NK-92 (cell line): ENCODE results near the gene HDC.

Experiments used
- DNase-seq: peaks from one replicate; lab custom pipeline; 2025; ENCODE audit not compliant: unreplicated experiment; lab: John Stamatoyannopoulos, UW

The HDC gene

DNA sequence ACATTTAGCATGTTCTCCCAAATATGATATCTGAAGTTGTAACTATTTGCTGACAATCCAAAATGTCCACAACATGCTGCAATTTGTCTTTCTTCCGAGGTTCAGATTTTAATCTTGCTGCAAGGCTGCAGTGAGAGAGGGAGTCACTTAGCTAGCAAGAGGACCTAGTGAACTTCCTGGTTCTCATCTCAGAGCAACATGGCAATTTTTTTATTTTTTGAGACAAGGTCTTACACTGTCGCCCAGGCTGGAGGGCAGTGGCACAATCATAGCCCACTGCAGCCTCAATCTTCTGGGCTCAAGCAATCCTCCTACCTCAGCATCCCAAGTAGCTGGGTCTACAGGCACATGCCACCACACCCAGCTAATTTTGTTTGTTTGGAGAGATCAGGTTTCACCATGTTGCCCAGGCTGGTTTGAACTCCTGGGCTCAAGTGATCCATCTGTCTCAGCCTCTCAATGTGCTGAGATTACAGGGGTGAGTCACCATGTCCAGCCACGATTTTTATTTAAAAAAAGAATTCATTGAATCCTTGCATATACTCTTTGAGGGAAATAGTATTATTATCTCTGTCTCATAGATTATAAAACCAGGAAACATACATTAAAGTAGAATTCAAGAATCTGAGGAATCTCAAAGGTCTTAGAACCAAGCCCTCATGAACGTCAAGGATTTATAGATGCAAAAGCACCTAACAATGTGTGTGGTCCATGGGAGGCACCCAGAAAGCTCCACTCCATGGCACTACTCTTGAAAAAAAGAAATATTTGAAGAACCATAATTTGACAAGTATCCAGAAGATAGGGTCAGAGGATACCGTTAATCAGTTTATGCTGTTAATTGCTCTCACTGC, 9.1 kb downstream of the HDC start:
- DNase-seq = no peak

DNA sequence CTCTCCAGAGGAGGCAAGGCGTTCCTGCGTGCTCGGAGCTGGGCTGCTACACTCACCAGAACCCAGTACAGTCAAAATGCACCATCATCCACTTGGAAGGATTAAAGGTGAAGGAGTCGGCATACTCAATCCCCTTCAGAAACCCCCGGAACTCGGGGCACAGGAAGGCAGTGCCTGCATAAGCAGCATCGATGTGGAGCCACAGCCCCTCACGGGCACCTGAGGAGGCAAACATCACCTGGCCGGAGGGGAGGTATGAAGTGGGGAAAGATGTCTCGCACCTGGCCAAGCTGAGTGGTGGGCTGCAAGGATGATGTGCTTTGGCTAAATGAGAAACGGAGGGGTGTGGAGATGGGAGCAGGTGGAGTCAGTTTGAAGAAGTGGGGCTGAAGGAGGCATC, 13.0 kb downstream of the HDC start:
- DNase-seq = no peak

DNA sequence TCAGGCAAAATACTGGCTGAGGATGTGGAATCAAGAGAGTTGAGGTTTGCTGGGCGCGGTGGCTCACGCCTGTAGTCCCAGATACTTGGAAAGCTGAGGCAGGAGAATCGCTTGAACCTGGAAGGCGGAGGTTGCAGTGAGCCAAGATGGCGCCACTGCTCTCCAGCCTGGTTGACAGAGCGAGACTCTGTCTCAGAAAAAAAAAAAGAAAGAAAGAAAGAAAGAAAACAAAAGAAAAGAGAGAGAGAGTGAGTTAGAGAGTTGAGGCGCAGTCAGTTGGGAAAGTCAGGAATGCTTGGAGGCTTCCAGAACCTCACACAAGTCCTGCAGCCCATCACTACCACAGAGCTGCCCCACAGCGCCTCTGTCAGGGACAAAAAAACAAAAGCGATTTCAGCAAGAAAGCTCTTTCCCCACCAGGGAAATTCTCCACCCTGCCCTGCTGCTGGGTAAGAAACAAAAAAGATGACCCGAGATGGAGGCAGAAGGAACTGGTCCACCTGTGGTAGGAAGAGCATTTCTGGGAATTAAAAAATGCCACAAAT, 13.8 kb downstream of the HDC start:
- no peak for DNase-seq

DNA sequence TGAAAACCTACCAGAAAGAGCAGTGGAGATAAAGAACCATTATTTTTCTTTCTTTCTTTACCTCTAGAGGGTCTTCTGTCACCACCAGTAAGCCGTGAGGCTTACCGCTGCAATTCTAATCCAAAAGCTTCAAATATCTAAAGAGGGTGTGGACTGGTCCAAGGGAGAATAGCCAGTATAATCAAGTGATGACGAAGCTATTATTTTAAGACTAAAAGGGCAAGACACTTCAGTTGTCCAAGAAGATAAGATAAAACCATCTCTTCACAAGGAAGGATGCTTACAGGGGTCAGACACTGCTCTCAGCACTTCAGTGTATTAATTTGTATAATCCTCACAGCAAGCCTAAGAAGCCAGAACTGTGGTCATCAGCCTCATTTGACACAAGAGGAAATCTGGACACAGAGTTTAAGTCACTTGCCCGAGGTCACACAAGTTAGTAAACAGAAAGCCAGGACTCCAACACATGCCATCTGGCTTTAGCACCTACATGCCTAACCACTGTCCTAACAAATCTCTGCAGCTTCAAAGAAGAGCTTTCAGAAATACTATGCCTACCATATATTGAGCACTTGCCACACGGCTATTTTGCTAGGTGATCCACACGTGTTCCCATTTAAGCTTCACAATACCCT, 14.6 kb downstream of the HDC start:
- DNase-seq = no peak

DNA sequence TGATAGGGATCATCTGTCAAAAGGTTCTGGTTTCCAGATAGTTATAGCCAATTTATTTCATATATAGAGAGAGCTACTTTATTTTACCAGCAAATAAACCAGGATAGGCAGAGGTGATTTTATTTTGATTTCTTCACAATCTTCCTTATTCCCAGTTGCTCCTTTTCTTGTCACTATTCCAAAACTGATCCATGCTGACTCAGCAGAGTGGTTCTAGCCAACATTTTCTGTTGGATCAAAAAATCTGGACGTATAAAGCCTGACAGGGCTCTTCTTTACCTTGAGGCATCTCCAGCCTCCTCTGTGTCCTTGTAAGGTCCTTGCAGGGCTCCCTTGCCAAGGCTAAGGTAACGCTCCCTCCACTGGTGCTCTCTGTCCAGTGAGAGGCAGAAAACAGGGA, 15.8 kb downstream of the HDC start:
- no peak for DNase-seq

DNA sequence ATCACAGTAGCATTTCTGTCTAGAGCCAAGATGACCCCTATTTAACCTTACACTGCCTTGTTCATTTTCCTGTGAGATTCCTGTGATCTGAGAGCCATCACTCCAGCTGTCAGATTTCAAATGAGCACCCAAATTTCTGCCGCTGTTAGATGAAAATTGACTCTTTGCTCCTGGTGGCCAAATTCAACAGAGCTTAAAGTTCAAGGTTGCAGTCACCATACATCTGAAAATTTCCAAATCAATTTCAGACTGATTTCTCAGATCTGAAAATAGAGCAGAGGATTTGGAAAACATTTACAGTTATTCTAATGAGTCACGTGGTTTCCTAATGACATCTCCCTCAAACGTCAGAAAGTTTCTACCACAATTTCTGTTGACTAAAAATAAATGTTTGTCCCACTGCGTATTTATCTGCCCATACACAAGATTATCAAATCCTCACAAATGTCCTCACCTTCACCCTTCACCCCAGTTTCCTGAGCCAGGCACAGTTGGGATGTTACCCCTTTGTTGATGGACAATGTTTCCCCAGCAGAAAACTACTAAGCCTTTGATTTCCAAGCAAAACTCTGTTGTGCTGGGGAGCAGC, 16.4 kb downstream of the HDC start:
- DNase-seq = no peak

DNA sequence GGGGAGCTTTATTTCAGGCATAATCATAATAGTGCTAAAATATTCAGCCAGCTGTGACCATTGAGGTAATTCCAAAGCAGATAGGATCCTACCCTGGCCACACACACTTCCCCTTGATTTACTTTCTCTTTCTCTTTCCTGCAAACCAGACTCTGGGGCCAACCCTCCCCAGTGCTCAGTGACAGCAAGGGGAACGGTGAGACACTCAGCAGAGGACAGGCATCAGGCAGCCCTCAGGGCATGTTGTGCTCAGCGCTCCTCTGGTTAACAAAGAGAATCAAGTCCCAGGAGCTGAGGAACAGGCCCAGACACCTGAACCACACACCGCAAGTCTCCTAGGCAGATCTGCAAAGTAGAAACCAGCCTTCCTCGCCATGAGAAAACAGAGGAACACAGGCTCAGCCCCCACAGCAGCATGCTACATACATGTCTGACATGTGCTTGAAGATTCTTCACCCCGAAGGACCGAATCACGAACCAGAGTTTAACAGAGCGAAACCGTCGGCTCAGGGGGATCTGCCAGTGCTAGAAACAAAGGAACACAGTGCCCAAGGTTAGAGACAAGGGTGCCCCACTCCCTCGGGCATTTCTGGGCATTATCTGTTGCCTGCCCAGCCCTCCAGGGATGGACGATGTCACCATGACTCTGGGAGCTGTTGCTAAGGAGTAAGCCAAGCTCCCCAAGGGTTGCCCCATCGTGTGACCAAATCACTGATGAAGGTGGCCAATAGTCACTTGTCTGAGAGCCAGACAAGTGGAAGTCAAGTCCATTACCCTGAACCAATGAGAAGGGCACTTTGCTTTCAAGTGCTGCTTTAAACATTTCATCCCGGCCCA, 17.5 kb downstream of the HDC start:
- peak; percentile 13 for DNase-seq

DNA sequence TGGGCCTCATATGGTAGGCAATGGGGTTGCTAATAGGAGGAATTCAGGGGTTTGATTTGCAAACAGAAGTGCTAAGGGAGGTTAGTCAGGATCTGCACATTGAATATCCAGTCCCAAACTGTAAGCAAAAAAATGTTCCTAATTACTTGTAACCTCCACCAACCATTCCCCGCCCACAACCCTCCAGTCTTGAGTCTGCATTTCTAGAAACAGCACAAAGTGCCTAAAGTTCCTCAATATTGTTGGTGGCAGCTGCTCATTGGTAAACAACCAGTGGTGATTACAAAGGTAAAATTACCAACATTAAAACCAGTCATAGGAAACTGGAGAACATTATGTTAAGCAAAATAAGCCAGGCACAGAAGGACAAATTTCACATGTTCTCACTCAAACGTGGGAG, 18.9 kb downstream of the HDC start:
- DNase-seq = no peak

DNA sequence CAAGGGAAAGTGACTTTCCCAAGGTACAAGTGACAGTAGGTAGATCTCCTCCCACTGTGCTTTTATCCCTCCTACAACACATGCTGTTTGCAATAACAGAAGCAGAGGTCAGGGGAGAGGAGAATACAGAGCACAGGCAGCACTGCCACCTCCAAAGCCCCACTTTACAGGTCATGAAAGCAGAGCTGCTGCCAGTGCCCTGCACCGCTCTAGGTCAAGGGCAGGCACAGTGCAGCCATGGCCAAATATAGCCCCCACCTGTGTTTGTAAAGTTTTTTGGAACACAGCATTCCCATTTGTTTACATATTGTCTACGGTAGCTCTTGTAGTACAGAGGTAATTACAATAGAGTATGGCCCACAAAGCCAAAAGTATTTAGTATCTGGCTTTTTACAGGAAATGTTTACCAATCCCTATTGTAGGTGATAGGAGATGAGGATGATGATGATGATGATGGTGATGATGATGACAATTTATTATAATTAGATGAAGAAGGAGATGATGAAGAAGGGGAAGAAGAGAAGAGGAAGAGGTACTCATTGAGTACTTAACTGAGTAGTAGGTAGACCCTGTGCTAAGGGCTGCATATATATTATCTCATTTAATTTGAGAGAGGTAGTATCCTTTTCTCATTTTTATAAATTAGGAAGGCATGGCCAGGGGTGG, 20.4 kb downstream of the HDC start:
- no peak for DNase-seq

DNA sequence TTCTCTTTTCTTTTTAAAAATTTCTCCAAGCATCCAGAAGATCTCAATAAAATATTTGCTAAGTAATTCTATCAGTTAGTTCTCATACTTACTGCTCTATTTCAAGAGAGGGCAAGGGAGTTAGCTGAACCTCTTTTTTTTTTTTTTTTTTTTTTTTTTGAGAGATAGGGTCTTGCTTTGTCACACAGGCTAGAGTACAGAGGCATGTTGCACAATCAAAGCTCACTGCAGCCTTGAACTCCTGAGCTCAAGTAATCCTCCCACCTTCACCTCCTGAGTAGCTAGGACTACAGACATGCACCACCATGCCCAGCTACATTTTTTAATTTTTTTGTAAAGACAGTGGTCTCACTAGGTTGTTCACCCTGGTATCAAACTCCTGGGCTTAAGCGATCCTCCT, 21.4 kb downstream of the HDC start:
- no peak for DNase-seq

DNA sequence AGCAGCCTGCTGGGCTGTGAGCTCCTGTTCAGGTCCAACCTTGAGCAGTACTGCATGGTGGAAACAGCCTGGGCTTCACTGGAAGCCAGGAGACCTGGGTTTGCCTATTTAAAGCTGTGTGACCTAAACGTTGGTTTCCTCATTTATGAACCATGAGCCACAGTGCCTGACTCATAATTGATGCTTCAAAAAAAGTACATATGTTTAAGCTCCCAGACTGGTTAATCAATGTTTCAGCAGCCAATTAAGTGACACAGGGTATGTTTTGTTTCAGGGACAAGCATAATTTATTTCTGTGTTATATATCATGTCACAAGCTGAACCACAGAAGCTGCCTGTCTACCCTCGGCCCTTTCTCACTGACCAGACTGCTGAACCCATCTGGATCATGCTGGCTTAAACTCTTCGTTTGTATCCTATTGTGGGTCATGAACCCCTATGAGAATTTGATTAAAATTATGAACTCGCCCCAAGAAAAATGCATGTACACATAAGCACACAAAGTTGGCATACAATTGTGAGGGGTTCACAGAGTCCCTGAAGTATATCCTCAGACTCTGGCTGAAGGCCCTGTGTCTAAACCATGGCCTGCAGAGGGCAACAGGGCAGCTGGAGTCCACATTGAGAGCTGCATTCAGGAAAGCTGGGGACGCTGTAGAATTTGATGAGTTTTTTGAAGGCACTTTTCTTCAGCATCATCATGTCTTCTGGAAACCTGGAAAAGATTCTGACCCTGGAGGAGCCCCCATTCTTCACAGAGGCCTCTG, 23.7 kb downstream of the HDC start:
- no peak for DNase-seq

DNA sequence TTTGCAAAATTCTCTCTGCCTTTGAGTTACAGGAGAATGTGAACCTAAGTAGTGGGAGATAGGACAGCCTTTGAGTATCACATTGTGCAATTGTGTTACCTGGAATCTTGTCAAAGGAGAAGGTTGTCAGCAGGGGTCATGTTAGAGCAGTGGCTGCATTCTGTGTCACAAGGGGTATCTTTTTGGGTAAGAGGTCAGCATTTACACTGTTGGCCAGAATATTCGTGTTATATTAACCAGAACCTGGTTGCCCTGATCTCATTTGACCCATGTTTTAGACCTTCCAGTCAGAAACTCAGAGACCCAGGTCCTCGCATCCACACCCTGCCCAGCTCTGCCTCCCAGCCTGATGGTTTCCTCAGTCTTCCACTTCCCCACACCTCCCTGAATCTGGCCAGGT, 27.3 kb downstream of the HDC start:
- no peak for DNase-seq

DNA sequence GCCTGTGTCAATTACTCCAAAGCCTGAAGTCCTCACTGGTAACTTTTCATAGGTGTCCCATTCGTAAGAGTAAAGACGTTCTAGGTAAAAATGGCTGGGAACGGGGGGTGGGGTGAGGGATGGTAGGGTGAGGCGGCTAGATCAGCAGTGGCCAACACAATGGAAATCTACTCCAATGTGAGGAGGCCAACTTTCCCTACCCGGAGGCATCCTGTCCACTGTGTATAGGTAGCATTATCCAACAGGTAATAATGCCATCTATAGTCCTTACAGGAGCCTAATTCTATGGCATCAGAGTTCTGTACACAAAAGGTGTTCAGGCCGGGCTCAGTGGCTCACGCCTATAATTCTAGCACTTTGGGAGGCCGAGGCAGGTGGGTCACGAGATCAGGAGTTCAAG, 29.1 kb downstream of the HDC start:
- DNase-seq = no peak

DNA sequence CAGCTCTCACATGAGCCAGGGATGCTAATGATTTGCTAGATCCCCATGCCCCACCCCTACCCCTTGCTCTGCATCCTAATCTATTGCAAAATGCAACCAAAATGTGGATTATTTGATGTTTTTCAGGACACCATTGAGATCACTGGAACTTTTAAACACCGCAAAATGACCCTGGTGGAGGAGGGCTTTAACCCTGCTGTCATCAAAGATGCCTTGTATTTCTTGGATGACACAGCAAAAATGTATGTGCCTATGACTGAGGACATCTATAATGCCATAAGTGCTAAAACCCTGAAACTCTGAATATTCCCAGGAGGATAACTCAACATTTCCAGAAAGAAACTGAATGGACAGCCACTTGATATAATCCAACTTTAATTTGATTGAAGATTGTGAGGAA, 29.7 kb downstream of the HDC start:
- DNase-seq = no peak

DNA sequence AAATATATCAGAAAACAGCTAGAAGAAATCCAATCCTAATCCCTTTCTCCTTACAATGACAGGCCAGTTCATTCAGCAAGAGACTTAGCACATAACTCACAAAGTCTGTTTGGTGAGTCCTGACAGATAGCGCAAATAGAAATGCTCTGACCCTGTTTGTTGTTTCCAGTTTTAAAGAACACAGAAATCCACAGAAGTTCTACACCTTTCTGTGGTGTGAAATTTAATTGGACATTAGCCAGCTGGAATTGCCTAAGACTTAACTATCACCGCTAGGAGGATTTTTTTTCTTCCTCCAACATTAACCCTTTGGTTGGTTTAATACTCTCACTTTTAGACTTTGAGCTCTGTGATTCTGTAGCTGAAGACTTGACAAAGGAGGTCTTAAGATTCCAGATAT, 30.8 kb downstream of the HDC start:
- DNase-seq = no peak

DNA sequence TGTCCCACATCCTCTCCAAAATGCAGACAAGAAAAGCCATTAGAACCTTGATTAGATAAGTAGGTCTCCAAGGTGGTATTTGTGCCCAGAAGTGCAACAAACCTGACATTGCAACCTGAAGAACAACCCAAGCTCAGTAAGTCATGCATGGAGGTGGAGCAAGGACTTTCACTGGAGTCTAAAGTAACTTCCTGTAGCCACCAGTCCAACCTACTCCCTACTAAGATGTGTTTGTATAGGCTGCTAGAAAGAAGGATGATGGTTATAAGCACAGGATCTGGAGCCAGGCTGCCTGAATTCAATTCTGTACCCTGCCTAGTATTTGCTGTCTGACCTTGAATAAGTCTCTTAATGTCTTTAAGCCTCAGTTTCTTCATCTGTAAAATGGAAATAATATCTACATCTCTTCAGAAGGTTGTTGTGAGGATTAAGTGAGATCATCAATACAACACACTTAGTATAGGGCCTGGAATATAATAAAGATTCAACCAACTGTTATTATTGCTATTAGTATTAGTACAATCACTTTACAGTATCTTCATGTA, 32.3 kb downstream of the HDC start:
- DNase-seq = no peak

DNA sequence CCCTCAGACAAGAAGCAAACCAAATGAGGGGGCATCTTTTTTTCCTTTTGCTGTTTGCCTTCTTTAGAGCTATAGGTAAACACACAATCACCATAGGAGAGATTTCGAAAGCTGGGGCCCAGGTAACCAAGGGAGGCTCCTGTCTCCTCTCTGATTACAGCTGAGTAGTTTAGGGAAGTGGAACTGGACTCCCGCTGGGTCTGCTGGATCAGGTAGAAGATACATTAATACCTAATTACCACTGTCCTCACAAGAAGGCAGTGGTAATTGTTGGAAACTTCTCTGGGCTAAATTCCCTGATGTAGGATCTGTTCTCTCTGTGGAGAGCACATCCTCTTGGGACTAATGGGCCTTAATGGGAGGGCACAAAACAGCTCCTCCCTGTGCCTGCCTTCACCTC, 32.7 kb downstream of the HDC start:
- DNase-seq = no peak

DNA sequence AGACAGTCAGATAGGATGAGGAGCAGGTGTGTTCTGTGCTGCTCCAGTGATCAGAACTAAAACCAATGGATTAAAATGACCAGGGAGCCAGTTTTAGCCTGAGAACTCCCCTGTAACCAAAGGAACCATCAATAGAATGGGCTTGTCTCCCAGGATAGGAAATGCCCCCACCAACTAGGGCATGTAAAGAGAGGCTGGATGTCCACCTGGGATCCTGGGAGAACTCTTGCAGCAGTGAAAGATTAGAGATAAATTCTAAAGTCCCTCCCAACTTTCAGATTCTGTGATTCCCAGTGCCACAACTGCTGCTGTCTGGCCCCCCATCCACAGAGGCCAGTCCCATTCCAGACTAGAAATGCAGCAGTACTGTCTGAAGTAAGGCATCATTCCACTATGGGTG, 33.8 kb downstream of the HDC start:
- DNase-seq = no peak

DNA sequence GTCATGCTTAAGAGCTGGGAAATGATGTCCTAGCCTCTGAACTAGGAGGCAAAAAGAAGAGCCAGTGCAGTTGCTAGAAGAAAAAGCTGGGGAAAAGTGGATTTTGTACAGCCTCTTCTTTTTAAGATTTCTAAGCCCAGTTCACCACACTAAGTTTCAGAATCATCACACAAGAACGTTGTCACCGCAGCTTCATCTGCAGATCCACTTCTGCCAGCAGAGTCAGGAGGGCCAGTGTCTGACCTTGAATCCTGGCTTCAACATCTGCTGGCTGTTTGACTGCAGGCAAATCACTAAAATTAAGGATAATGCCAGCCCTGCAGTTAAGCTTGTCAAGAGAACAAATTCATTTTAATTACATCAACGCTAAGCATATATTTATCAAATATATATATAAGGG, 36.2 kb downstream of the HDC start:
- no peak for DNase-seq

DNA sequence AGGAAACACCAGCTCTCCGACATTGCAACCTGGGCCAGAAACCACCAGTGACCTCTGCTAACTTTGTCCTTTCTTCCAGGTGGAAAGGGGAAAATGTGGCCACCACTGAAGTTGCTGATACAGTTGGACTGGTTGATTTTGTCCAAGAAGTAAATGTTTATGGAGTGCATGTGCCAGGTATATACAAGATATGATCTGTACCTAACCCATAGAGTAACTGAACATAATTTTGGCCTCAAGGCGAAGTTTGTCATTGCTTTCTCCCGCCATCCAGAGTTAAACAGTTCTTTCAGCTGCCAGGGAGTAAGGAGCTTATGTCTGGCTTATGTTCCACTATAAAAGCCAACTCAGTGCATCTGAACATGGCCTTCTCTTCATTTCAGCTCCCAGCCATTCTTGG, 36.7 kb downstream of the HDC start:
- DNase-seq = no peak
